Mesenteric fat pad (tissue), 1 donor: Measurements from ENCODE around the gene GIMAP5. TPM values are rescaled to one million over a fixed set of nuclear protein-coding genes. Genes with fewer than 3 reads are reported as not detected.
"Not testable (repeated sequence)": the region's sequence is repeated elsewhere in the genome, so short reads cannot be mapped to it uniquely, and the experiment has no call there.

Experiments used
- DNase-seq: peaks from one replicate; pipeline ENCODE4 v3.0.0-alpha.2; 2020; ENCODE audit warnings: low spot score
- total RNA-seq: library from RNA; stranded (reverse); fragmentation: NEBNext Ultra II Directional; extraction: Animal tissue kit (Norgen Biotek cat#: 25700); gene quantifications from one replicate; pipeline ENCODE4 v1.2.1, GENCODE V29; 2021
- donor health status: DM: yes; HTN: yes; CAD: no.

The GIMAP5 gene
- total RNA-seq, 1 donor from 2014 or later = 26.6 TPM

DNA sequence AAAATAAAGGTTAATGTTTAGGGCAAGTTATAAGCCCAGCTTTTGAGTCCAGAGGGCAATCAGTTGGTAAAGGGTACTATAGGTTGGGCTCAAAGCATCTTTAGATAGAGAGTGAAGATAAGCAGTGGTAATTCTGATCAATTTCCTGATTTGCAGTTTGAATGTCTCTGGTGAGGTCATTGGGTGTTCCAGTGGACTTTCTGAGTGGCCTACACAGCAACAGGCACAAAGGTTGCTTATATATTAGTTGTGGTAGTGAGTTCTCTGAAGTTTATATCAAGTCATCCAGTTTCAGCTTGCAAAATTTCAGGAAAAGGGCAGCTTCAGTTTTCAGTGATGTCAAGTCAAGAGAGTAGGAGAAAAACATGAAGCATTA, 29.1 kb downstream of the GIMAP5 start:
- no peak for DNase-seq

DNA sequence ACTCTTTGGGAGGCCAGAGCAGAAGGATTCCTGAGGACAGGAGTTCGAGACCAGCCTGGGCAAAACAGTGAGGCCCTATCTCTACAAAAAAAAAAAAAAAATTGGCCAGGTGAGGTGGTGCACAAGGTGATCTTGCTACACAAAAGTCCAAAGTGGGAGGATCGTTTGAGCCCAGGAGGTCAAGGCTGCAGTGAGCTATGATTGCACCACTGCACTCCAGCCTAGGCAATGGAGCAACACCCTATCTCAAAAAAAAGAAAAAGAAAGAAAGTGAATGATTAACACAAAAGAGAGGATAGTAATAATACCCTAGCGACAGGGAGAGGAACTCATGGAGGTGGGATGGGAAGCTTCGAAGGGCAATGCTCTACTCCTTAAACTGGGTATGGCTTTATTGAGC, 32.5 kb downstream of the GIMAP5 start:
- DNase-seq = no peak

DNA sequence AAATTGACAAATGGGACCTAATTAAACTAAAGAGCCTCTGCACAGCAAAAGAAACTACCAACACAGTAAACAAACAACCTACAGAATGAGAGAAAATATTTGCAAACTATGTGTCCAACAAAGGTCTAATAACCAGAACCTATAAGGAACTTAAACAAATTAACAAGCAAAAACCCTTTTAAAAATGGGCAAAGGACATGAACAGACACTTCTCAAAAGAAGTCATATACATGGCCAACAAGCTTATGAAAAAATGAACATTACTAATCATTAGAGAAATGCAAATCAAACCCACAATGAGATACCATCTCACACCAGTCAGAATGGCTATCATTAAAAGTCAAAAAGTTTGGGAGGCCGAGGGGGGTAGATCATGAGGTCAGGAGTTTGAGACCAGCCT, 36.9 kb downstream of the GIMAP5 start:
- not testable (repeated sequence) for DNase-seq

DNA sequence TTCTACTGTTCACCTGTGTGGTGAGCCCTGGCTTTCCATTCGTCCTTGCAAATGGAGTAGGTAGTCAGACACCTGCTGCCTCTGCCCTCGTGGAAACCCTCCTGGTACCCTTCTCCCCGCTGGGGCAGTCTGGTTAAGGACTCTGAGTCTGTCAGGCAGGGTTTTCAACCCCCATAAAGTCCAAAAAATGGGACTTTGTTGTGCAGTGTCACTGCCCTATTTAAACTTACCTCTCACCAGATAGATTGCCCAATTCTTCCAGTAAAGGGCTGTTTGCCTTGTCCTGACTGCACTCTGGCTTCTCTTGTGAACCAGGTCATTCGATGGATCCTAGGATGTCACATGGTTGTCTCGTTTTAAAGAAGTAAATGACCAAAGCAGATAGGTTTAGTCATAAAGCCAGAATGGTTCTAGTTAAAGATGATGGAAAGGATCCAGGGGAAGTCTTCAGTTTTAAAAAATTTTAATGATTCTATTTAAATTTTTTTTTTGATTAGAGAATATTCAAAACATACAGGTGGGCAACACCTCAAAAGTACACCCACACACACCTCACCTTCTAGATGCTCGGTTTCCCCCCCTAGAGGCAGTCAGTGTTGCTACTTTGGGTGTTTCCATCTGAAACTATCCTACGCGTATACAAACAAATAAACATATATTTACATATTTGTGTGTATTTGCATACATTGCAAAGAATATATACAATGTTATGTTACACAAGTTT, 41.0 kb downstream of the GIMAP5 start:
- no peak for DNase-seq

DNA sequence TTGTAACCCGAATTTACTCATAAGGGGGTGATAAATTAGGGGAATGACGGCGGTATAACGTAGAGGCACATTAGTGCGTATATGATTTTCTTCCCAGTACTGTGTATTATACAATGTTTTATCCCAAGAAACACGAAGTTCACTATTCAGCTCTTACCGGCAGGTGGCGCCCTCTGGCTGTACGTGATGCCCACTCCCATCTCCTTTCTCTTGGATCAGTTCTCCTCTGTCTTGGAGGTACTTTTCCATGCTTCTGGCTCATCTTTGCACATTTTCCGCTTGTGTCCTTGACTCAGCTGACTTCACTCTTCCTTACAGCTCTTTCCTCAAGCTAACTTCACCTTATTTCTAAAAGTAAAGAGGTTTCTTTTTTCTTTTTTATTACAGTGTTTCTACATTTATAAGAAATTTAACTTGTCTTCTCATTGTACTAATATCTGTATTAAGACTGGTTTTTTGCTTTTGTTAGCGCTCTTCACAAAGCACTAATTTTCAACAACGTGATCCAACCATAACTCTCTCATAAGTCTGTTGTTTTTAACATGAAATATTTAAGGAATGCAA, 41.6 kb downstream of the GIMAP5 start:
- no peak for DNase-seq

DNA sequence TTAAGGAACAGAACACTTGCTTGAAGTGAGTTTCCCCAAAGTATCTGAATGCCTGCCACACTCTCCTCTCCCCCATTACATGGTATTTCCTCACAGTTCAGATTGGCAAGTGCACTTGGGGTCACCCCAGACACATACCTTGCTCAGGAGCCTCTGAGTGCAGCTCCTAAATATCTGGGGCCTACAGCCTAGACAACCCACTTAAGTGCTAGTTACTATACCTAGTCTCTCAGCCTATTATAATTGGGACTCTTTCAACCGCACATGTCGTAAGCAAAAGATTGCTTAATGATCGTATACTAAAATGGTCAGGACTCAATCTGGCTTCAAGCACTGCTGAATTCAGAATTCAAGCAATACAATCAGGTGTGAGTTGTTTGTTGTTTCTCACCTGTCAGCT, 43.1 kb downstream of the GIMAP5 start:
- no peak for DNase-seq

DNA sequence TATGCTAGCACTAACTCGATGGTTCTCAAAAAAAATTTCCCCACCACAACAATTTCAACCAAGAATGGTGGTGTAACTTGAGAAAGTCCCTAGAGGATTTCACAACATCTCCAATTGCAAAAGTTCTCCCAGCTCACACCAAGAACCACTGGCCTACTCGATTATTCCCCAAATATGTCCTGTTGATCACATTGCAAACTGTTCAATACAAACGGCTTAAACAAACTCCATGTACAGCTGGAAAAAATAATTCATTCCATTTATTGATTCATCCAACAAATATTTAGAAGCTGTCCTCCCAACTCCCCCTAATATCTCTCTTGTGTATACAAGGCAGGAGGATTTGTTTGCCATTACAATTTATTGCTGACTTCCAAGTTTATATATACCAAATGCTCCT, 43.9 kb downstream of the GIMAP5 start:
- DNase-seq = no peak

DNA sequence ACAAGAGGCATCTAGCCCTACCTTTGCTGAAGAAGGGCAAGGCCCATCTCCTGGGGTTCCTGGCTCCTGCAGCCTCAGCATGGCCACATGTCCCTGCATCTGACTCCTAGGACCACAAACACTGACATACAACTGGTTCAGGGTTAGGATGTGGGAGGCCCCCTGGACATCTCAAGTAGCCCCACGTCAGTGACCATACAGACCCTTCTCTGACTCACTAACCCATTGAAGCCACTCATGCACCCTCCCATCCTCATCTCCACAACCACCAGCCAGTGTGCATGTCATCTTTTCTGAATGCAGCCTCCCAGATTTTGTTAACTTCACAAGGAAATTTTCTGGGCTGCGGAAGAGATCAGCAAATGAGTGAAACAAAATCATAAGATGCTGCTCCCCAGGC, 44.7 kb downstream of the GIMAP5 start:
- no peak for DNase-seq

DNA sequence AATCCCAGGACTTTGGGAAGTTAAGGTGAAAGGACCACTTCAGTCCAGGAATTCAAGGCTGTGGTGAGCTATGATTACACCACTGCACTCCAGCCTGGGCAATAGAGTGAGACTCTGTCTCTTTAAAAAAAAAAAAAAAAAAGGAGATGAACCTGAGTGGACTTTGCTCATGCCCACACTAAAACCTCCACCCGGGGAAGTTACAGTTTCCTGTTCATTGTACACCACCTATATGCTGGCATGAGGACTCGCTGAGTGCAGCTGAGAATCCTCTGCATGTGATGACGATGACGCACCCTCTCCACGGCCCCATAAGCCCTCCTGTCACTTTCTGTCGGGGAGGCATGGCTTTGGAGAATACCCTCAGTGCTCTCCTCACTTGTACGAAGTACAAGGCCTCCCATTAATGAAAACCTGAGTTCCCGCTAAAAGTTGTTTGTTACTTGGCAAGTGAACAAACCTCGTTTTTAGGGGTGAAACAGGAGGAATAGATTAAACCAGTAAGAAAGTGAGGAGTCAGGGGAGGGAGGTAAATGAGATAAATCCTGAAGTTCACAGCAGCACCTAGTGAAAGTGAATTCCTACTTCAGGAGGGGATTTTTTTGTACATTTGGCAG, 47.0 kb downstream of the GIMAP5 start:
- no peak for DNase-seq

DNA sequence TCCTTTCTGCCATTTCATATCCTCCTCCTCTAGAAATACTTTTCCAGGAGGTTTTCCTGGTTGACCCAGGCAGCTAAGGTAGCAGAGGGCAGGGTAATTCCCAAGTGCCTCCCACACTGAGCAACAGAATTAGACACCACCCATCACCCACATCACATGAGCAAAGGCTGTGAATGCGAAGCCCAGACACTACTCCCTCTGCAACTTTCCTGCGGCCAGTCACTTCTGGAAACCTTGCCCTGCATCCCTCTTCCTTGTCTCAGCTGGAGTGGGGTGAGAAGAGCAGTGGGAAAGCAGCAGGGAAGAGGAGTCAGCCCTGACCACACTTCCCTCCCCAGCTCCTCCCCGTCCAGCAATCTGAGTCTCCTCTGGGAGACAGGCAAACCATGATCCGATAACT, 47.7 kb downstream of the GIMAP5 start:
- no peak for DNase-seq

DNA sequence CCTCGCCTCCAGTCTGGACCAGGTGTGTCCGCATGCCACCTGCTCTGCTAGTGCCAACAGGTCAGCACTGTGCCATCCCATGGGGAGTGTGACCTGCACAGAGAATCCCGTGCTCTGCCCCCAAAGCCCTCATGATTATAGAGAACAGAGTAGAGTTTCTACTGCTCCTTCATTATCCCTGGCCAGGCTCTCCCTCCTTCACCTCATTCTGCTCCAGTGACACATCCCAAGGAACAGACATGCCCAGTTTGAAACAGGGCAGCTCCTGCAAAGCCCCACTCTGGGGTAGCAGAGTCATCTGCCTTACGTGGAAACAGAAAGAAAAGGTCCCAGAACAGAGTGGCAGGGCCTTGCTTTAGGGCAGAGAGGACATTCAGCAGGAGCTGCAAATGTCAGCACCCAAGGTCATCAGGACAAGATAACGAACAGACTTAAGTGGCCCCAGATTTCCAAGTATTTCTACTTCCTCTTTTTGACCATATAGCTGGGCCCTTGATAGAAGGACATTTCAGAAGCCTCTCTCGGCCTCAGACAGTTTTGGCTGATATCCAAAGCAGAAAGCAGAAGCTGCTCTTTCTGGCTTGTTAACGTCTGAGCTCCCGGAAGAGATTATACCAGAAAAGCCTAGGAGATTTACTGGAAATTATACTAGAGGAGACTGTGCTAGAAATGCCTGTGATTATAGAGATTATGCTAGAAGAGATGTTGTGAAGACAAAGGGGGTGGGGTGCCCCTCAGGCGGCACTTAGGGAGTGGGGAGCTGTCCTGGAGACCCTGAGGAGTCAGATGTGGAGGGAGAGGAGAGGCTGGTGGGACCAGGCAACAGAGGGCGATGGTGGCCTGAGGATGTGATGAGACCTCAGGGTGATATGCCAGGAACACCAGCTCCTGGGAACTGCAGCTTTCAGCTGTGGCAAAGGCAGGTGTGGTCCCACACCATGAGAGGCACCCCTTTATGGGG, 50.4 kb downstream of the GIMAP5 start:
- no peak for DNase-seq

DNA sequence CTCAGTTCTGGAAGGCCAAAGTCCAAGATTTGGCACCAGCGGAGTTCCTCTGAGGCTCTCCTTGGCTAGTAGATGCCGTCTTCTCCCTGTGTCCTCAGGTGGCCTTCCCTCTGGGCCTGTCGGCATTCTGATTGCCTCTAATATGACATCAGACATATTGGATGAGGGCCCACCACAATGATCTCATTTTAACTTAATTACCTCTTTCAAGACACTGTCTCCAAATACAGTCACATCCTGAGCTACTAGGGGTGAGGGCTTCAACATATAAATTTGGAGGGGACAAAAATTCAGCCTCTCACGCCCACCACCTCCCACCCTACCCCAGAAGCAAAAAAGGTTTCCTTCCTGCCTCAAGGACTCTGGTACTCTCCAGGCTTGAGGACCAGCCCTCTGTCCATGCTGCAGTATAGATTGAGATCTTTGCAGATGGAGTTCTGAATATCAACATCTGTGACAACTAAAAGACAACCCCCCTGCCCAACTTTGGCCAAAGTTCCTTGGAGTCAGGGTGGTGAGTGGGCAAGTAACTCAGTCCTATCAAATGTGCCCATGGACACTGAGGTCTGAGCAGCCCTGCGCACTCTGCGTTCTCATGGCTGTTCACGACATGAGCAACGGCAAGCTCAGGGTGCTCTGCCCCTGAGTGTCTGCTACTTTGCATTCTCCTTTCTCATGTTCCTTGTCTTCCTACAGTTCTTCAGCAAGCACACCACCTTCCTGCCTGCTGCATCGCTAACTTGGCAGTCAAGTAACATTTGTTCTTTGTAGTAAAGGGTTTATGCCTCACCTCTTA, 51.5 kb downstream of the GIMAP5 start:
- no peak for DNase-seq

DNA sequence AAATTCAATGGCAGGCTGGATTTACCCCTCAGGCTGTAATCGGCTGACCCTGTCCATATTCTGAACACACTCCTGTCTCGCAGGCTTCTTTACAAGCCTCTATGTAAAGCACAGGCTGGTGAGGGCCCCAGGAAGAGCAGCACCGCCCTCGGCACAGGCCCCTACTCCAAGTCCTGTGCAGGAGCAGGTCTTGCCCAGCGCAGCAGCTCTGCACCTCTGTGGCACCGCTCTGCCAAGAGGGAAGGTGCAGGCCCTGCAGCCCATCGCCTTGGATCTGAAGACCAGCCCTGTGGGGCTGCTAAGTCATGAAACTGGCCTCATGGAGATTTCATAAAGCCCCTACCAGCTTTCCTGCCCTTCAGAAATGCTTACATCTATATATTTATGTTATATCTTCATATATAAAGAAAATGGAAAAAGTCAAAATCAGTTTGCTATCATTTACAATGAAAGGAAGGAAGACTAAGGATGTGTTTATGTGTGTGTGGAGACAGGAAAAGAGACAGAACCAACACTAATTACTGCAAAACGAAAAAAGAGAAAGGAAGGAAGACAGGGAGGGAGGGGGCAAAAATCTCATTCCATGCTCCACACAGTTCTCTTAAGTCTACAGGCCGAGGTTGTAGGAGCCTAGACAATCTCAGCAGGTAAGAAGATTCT, 53.3 kb downstream of the GIMAP5 start:
- no peak for DNase-seq

DNA sequence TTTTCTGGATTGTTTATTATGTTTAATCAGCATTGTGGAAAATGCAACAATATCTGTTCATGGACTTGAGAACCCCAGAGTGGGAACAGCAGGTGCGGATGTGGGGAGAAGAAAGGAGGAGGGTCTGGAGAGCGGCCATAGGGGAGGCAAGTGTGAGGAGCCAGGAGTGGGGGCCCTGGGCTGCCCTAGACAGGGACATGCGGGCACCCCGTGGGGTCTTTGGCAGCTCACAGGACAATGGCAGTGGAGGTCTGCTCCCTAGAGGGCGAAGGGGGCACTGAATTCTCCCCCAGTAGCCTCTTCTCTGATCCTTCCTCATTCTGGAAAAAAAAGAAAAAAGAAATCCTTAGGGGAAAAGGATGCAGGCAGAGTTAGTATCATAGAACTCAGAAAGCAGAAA, 54.1 kb downstream of the GIMAP5 start:
- no peak for DNase-seq

DNA sequence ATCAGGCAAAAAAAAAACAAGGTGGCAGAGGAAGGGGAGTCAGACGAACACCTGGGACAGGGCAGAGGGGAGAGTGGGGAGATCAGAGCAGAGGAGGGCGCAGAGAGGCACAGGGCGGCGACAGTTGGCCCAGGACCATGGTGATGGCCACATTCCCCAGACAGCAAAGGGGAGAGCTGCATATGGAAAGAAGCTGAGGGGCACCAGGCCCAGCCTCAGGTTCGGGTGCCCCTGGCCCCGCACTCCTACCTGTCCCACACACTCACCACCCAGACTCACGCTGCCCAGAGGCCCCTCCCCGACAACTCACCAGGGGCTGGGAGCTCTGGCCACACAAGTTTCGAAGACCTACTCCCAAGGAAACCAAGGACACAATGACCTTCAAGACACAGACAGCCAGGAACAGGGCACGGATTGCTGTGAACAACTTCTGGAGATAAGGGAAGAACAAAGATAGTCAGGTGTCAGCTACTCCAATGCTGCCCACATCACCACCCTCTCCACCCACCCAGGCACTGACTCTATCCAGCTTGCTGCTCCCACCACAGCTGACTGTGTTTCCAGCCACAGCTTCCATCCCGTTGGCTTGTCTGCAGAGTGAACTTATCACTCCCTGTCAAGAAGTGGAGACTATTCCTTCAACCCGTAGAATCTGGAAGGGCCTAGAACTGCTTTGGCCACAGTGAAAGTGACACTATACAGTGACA, 54.7 kb downstream of the GIMAP5 start:
- DNase-seq = no peak
